Brain microvascular endothelial cell (primary cell): ENCODE results near the gene MLLT10.

Experiments used
- DNase-seq: peaks from one replicate; pipeline ENCODE4 v3.0.0-alpha.2; 2020
- H3K27ac ChIP-seq: fragments of 250-450 bp; sonication (Bioruptor Pico); 2 replicates; pipeline ENCODE4 v1.5.1; 2020; ENCODE audit warnings: mild to moderate bottlenecking, moderate library complexity
- H3K27me3 ChIP-seq: fragments of 250-450 bp; sonication (Bioruptor Pico); replicated peaks from 2 replicates; pipeline ENCODE4 v1.5.1; 2020; ENCODE audit warnings: mild to moderate bottlenecking
- H3K36me3 ChIP-seq: fragments of 250-450 bp; sonication (Bioruptor Pico); replicated peaks from 2 replicates; pipeline ENCODE4 v1.5.1; 2020; ENCODE audit warnings: mild to moderate bottlenecking
- H3K4me3 ChIP-seq: 2 replicates; pipeline ENCODE4 v1.5.1; 2011; ENCODE audit warnings: low read depth, mild to moderate bottlenecking, control low read depth, low read length, moderate library complexity
- CTCF ChIP-seq: IDR thresholded peaks from 2 replicates; pipeline ENCODE4 v1.5.1; 2011; ENCODE audit warnings: low read depth, mild to moderate bottlenecking, moderate library complexity, low read length, control low read depth, inconsistent platforms; ENCODE audit errors: missing control alignments
- in situ Hi-C: cut with HindIII; loops from 2 replicates; pipeline ENCODE4 v1.10.0; 2017; ENCODE audit warnings: low sequenced_read_pairs, low pct_ligation_motif_present

Gene MLLT10

GRCh38 chr10:21526860-21527597, 7.0 kb upstream of the MLLT10 start:
- peak overlapping the region; percentile 61 for H3K4me3 ChIP-seq
- peak overlapping the region; percentile 93 for H3K27ac ChIP-seq
- H3K36me3 ChIP-seq: no peaks in the 10 kb centered on the region
- in situ Hi-C loops: no loop called here
- TF ChIP-seq CTCF: no peak
- peak; percentile 42 for DNase-seq
- no peaks in the 10 kb centered on the region for H3K27me3 ChIP-seq

- in situ Hi-C loops: no loop called here
- TF ChIP-seq CTCF: no peak
- Histone ChIP-seq H3K27me3 (no peaks in the 10 kb centered on the region), H3K4me3 (peak overlapping the region; percentile 61), H3K36me3 (no peaks in the 10 kb centered on the region), H3K27ac (peak overlapping the region; percentile 93)
- no peak for DNase-seq
These were observed 6.3 kb upstream of the MLLT10 start for GRCh38 chr10:21527598-21528235.

GRCh38 chr10:21528236-21529031, 5.6 kb upstream of the MLLT10 start:
- TF ChIP-seq CTCF: no peak
- H3K36me3 ChIP-seq: no peaks in the 10 kb centered on the region
- DNase-seq: no peak
- H3K27me3 ChIP-seq: no peaks in the 10 kb centered on the region
- peak overlapping the region; percentile 93 for H3K27ac ChIP-seq
- in situ Hi-C loops: no loop called here
- H3K4me3 ChIP-seq: peak overlapping the region; percentile 7

- Histone ChIP-seq H3K36me3 (no peaks in the 10 kb centered on the region), H3K27me3 (no peaks in the 10 kb centered on the region), H3K4me3 (no peak overlapping the region), H3K27ac (no peak overlapping the region)
- DNase-seq: no peak
- in situ Hi-C loops: no loop called here
- no peak for TF ChIP-seq CTCF
These were observed 4.8 kb upstream of the MLLT10 start for GRCh38 chr10:21529032-21529910.

- no peak overlapping the region for H3K27ac ChIP-seq
- DNase-seq: no peak
- TF ChIP-seq CTCF: no peak
- no peaks in the 10 kb centered on the region for H3K36me3 ChIP-seq
- H3K27me3 ChIP-seq: no peaks in the 10 kb centered on the region
- in situ Hi-C loops: no loop called here
- H3K4me3 ChIP-seq: no peak overlapping the region
These were observed 3.9 kb upstream of the MLLT10 start for GRCh38 chr10:21530168-21530567.
